Sciatic nerve (tissue), 2 donors: ENCODE measurements around the gene BAHD1. TPM values are rescaled to one million over a fixed set of nuclear protein-coding genes. Genes with fewer than 3 reads are reported as not detected.

ENCODE experiments used
- ATAC-seq: fragments of 200-7000 bp; cut with Tn5 transposase; one replicate; pipeline ENCODE4 v1.9.1; 2020; ENCODE audit warnings: mild to moderate bottlenecking, moderate library complexity
- DNase-seq: peaks from one replicate; pipeline ENCODE4 v3.0.0-alpha.2; 2020; ENCODE audit warnings: low spot score
- intact Hi-C: fragments of 100-400 bp; cut with DNase I; formaldehyde crosslinking; loops from one replicate; pipeline ENCODE4 v1.14.2; 2022
- total RNA-seq: library from RNA; stranded (reverse); fragmentation: NEBNext Ultra II Directional; extraction: Animal tissue kit (Norgen Biotek cat#: 25700); gene quantifications from one replicate; pipeline ENCODE4 v1.2.1, GENCODE V29; 2021
- donor health status: DM: no; HTN: no; CAD: no.
- donor health status: DM: no; HTN: no; CAD: no.

Gene BAHD1
- 17.2 TPM for total RNA-seq

GRCh38 chr15:40440743-40441564, at the start of gene BAHD1:
BAHD1 (plus strand) TSS chr15:40440953; CDS start chr15:40458465, 17,512 bp downstream.
- DNase-seq (peak; percentile 99), ATAC-seq (peak; percentile 96)
- intact Hi-C loops = no loop called here

DNA sequence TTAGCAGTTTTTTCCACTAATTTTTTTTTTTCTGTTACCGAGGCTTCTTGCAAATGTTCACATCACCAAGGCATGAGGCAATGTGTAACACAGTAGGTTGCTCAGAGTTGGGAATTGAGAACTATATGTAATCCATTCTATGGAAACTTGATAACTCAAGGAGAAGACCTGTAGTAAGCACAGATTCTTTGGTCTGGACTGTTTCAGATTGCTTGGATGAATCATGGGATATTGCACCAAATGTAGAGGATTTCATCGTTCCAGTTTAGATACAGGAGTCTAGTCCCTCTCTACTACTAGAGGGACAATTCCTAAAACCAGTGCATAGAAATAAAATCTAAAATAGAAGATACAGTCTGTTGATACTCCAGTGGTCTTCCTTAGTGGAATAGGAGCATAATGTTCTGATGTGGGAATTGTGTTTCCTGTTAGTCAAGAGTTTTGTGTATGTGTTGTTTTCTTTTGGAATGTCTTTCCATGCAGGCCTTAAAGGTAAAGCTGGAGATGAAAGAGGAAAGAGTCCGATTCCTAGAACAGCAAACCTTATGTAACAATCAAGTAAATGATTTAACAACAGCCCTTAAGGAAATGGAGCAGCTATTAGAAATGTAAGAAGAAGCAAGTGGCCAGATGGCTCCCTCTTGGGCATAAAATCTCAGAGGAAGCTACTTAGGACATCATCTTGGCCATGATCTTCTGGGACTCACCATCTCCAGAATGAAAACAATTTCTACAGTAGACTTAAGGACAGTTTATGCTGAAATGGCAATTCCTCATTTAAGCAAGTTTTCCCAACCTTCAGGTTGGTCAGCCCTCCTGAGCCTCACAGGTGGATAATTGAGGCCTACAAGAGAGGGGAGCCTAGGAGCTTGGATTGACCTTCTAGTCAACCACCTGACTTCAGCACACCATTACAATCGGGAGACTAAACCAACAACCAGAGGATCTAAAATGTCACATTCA, 47.5 kb upstream of the BAHD1 start:
- intact Hi-C loops = no loop called here
- DNase-seq (no peak), ATAC-seq (no peak)

- DNase-seq (no peak), ATAC-seq (no peak)
- intact Hi-C loops = no loop called here
Measured at GRCh38 chr15:40397688-40398412, 42.9 kb upstream of the BAHD1 start.

DNA sequence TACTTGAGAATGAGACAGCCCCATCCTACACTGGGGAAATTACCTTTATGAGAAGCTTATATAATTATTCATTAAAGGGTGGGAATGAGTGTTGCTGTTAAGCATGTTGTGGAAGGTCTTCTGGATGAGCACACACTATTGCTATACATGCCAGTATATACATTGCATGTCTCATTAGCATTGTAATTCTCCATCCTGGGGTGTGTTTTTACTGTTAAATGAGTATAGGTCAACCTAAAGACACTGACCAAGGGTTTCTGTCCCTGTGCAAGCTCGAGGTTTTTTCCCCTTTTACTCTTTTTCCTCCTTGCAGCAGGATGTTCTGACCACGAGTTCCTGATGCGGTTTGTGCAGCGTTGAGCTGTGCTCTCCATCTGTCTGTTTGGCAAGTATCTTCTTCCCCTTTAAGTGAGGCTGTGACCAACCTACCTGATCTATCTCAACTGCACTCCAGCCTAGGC, 42.3 kb upstream of the BAHD1 start:
- DNase-seq (no peak), ATAC-seq (peak; percentile 63)
- intact Hi-C loops = no loop called here

DNA sequence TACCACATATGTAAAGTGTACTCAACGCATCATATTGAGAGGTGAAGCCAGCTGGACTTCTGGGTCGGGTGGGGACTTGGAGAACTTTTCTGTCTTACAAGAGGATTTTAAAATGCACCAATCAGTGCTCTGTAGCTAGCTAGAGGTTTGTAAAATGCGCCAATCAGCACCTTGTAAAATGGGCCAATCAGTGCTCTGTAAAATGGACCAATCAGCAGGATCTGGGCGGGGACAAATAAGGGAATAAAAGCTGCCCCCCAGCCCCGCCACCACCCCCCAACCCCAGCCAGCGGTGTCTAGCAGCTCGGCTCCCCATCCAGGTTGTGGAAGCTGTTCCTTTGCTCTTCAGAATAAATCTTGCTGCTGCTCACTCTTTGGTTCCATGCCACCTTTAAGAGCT, 41.4 kb upstream of the BAHD1 start:
- no peak for ATAC-seq
- intact Hi-C loops = no loop called here
- DNase-seq = no peak

GRCh38 chr15:40405501-40406381, 35.0 kb upstream of the BAHD1 start, which contains the start of gene IVD:
IVD (plus strand) TSS chr15:40405795; CDS start chr15:40405828, 33 bp downstream.
- DNase-seq (peak; percentile 97), ATAC-seq (peak; percentile 100)
- intact Hi-C loops = no loop called here

DNA sequence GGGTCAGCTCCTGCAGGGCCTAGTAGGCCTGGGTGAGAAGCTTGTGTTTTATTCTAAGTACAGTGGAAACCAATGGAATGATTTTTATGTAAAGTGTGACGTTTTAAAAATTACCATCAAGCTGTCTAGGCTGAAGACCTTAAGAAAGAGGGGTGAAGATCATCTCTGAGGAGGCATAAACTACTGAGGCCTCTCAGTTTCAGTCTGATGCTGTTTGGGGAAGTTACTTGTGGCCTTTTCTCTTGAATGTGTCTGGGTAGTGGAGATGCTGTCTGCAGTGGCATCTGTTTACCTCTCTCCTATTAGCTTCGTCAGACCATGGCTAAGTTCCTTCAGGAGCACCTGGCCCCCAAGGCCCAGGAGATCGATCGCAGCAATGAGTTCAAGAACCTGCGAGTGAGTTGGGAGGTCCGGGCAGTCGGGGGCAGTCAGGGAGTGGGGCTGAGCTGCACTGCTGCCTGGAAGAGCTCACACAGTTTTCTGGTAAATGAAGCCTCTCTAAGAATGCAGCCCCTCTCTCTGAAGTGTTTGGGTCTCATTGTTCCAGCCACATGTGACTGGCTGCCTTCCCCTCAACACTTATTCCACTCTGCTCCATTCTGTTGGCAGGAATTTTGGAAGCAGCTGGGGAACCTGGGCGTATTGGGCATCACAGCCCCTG, 33.3 kb upstream of the BAHD1 start:
- DNase-seq = no peak
- intact Hi-C loops = no loop called here
- ATAC-seq = no peak

DNA sequence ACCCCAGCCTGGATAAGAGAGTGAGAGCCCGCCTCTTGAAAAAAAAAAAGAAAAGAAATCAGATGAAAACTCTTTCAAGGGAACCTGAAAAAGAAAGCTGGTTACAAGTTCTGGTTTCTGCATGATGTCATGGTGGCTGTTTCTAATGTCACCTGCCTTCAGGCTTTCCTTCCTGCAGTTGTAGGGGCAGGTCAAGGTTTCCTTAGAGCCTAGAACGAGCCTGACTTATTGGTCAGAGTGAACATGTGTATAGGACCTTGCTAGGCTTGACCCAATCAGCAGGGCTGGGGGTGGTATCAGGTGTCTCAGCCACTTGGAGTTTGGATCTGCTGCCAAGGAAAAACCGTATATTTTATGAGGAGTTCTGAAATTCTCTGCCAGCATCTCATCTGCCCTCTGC, 31.4 kb upstream of the BAHD1 start:
- DNase-seq (no peak), ATAC-seq (no peak)
- intact Hi-C loops = no loop called here

DNA sequence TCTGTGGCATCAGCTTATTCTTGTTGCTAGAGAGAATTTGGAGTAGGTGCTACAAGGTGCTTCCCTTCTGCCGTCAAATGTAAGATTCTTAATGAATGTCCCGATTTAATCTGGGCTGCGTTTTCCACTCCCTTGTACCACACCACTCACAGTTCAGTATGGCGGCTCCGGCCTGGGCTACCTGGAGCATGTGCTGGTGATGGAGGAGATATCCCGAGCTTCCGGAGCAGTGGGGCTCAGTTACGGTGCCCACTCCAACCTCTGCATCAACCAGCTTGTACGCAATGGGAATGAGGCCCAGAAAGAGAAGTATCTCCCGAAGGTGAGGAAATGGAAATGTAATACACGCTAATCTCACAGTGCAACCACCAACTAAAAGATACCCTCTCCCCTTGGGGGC, 30.3 kb upstream of the BAHD1 start:
- DNase-seq = no peak
- intact Hi-C loops = no loop called here
- ATAC-seq = no peak

DNA sequence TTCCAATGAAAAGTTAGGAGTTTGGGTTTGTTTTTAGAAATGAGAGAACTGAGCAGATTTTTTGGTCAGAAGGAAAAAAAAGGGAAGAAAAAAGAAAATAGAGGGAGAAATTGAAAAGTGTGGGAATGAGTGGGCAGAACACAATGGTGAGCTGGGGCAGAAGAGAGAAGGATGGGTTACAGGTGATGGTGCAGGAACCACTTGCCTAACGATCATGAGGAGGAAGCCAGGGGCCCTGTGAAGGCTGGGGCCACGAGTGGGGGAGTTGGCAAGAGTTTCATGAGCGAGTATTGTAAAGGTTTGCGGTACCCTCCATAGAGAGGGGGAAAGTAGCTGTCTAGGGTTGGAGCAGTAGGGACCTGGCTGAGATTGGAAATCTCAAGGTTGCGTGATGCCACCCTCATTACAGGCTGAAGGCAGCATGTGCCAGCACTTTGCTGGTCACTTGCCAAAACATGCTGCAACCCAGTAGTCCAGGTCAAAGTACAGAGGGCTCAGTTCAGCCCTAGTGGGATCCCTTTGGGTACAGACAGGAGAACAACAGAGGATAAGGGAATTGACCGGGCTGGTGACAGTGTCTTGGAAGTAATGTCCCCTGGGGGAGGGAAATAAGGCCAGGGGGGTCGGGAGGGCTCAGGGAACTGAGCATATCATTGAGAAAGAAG, 28.5 kb upstream of the BAHD1 start:
- ATAC-seq (no peak), DNase-seq (no peak)
- intact Hi-C loops = no loop called here

DNA sequence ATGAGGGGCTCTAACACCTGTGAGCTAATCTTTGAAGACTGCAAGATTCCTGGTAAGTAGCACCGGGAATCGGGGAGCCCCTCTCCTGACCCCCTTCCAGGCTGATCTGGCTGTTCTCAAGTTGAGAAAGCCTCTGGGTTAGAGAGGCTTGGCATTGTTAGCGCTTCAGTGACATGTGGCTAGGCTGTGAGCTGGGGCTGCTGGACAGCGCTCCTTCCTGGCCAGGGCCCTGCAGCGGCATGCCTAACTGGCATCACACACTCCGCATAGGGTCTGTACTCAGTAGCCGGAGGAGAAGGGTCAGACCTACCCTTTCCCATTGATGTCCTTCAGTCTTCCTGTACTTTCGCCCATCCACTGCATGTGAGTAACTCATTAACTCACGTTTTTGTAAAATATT, 27.7 kb upstream of the BAHD1 start:
- DNase-seq = no peak
- intact Hi-C loops = no loop called here
- ATAC-seq = peak; percentile 11

- DNase-seq (no peak), ATAC-seq (no peak)
- intact Hi-C loops = no loop called here
Measured at GRCh38 chr15:40414816-40415215, 25.9 kb upstream of the BAHD1 start.

GRCh38 chr15:40415226-40415625, 25.5 kb upstream of the BAHD1 start:
- intact Hi-C loops = no loop called here
- no peak for ATAC-seq
- DNase-seq = no peak

DNA sequence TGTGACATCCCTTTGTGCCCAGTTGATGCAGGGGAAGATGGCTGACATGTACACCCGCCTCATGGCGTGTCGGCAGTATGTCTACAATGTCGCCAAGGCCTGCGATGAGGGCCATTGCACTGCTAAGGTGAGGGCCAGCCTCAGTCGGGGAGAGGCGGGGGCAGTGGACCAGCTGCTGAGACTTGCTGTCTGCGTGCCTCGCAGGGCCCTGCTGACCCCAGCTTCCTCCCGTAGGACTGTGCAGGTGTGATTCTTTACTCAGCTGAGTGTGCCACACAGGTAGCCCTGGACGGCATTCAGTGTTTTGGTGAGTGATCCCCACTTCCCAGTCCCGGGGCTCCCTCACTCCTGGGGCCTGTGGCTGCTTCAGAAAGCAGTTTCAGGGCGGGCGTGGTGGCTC, 24.7 kb upstream of the BAHD1 start:
- intact Hi-C loops = no loop called here
- no peak for DNase-seq
- no peak for ATAC-seq

- intact Hi-C loops = no loop called here
- DNase-seq (no peak), ATAC-seq (no peak)
Measured at GRCh38 chr15:40418126-40418525, 22.6 kb upstream of the BAHD1 start.

GRCh38 chr15:40420071-40420713, 20.6 kb upstream of the BAHD1 start:
- intact Hi-C loops = loop anchor here (5.0 kb wide), 1 partner anchor 138 kb away; the partner anchor contains the start of gene ANKRD63
- no peak for DNase-seq
- no peak for ATAC-seq

DNA sequence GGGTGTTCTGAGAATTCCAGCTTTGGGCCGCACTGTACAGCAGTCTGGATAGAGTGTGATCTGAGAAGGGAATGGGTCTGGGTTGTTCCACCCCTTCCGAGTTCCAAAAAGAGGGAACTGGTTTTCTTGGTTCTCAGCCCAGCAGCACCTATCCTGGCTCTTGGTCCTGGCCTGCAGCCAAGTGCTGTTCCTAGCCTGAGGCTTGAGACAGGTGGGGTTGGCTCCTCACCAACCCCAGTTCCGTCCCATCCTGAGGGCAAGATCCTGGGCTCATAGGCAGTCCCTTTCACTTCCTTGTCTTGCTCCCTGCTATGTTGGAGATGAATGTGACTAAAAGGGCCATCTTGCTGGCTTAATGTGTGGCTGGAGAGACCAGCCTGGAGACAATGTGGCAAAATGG, 20.0 kb upstream of the BAHD1 start:
- ATAC-seq (peak; percentile 28), DNase-seq (no peak)
- intact Hi-C loops = loop anchor here (5.0 kb wide), 1 partner anchor 138 kb away; the partner anchor contains the start of gene ANKRD63
